ENCODE results near the gene VPS37D.
"Not testable (repeated sequence)": the region's sequence is repeated elsewhere in the genome, so short reads cannot be mapped to it uniquely, and the experiment has no call there.

VPS37D gene

DNA sequence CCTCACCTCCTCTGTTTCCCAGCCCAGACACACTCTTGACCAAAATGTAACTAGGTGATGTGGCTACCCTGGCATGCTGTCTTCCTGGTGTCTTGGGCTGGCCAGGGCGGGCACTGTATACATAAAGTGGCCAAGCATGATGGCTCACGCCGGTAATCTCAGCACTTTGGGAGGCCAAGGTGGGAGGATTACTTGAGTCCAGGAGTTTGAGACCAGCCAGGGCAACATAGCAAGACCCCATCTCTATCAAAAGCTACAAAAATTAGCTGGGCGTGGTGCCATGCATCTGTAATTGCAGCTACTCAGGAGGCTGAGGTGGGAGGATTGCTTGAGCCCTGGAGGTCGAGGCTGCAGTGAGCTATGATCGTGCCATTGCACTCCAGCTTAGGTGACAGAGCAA, 45.7 kb downstream of the VPS37D start:
- WGBS (ENCODE audit: insufficient coverage) = 92% methylated on average over 5 of the region's 6 CpGs
- POLR2A ChIA-PET = interaction anchor here (1.1 kb wide), 1 partner anchor 8 kb away, joined by 3 read pairs; no protein-coding TSS in a partner anchor
- H3K36me3 ChIP-seq (ENCODE audit: control insufficient read depth in 4 of 4, insufficient read depth in 4 of 4, low read length in 3 of 4) = not testable (repeated sequence)

DNA sequence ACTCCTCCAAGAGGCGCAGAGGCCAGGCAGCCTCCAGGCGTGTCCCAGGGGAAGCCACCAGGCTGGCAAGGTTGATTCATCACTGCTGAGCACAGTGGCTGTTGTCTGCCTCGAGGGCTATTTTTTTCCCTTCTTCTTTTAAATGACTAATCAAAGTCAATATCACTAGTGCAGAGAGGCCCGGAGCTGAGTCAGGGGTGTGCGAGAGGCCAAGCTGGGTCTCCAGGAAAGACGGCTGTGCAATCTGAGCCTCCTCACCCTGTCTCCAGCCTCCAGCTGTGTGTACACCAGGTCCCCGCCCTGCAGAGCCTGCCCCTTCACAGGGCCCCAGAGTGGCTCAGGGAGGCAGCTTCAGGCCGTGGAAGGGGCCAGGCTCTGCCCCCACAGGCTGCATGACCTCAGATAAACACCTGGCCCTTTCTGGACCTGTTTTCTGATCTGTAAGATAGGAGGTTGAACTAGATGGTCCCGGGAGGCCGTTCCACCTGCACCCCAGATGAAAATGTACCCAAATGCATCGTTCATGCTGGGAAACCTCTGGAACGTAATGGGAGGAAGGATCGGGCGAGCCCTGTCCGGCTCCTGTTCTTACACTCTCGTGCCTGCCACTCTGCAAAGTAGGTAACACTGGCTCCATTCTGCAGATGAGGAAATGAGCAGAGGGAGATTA, 48.2 kb downstream of the VPS37D start:
- 29% methylated on average over 16 of the region's 16 CpGs for WGBS (ENCODE audit: insufficient coverage)
- Histone ChIP-seq H3K9me3 (ENCODE audit: control extremely low read depth in 1 of 5, control insufficient read depth in 4 of 5, insufficient read depth in 2 of 5, low read depth in 1 of 5, low read length in 4 of 5) (no peaks in the 10 kb centered on the region), H3K27ac (ENCODE audit: insufficient read depth in 1 of 2, low read depth in 1 of 2, low read length in 2 of 2, poor library complexity in 1 of 2, severe bottlenecking in 2 of 2) (no peak overlapping the region), H3K27me3 (replicated peaks in 2 of 5; ENCODE audit: control insufficient read depth in 4 of 5, insufficient read depth in 5 of 5, low read length in 4 of 5) (peaks cover 0 to 89% (median 39%) of the 10 kb centered on the region in 5 experiments), H3K36me3 (ENCODE audit: control insufficient read depth in 4 of 4, insufficient read depth in 4 of 4, low read length in 3 of 4) (no peaks in the 10 kb centered on the region), H3K4me3 (ENCODE audit: control insufficient read depth in 1 of 7, extremely low read depth in 1 of 7, insufficient read depth in 4 of 7, low read depth in 2 of 7, low read length in 6 of 7) (no peak overlapping the region), H3K4me1 (ENCODE audit: control extremely low read depth in 1 of 4, control insufficient read depth in 4 of 4, insufficient read depth in 4 of 4, low read length in 3 of 4) (peaks cover 0 to 46% (median 42%) of the 10 kb centered on the region in 4 experiments)
- DNase-seq = peak; percentile 69 to 91 (median 85)
- ChIA-PET CTCF (interaction anchor here (0.7 to 3.0 kb wide), 10 partner anchors 9 to 147 kb away, joined by 3 to 12 read pairs (median 4); no protein-coding TSS in a partner anchor), POLR2A (no interaction called here)

More for the DNA sequence above, 45.7 kb downstream of the VPS37D start:
- peaks cover 0 to 30% (median 28%) of the 10 kb centered on the region in 4 experiments for H3K4me1 ChIP-seq (ENCODE audit: control extremely low read depth in 1 of 4, control insufficient read depth in 4 of 4, insufficient read depth in 4 of 4, low read length in 3 of 4)
- H3K27ac ChIP-seq (ENCODE audit: insufficient read depth in 1 of 2, low read depth in 1 of 2, low read length in 2 of 2, poor library complexity in 1 of 2, severe bottlenecking in 2 of 2); H3K9me3 ChIP-seq (ENCODE audit: control extremely low read depth in 1 of 5, control insufficient read depth in 4 of 5, insufficient read depth in 2 of 5, low read depth in 1 of 5, low read length in 4 of 5); H3K4me3 ChIP-seq (ENCODE audit: control insufficient read depth in 1 of 7, extremely low read depth in 1 of 7, insufficient read depth in 4 of 7, low read depth in 2 of 7, low read length in 6 of 7); DNase-seq: not testable (repeated sequence)
- CTCF ChIA-PET = interaction anchor here (0.6 to 3.2 kb wide), 5 partner anchors 9 to 60 kb away, joined by 3 to 12 read pairs (median 6); no protein-coding TSS in a partner anchor
- peaks cover 0 to 89% (median 34%) of the 10 kb centered on the region in 5 experiments for H3K27me3 ChIP-seq (replicated peaks in 2 of 5; ENCODE audit: control insufficient read depth in 4 of 5, insufficient read depth in 5 of 5, low read length in 4 of 5)

DNA sequence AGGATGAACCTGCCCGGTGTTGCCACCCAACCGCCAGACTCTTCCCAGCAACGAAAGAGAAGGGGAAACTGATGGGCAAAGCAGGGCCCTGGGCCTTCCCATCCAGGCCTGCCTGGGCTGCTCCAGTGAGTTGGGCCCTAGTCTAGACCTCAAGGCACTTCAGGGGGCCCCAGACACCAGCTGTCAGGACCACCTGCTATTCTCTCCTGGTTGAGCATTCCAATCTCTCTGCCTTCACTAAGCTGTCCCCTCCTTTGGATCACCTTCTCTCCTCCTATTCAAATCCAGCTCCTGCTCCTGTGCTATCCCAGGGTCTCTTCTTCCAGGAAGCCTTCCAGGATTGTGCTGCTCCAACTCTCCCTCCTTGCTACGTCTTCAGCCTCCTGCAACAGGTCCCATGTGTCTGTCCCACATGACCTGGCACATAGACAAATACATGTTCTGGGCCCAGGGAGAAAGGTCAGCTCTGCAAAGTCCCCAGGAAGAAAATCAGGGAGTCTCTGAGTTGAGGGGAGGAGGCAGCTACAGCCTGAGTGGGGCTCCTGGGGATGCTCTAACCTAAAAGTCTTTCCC, 48.8 kb downstream of the VPS37D start:
- Histone ChIP-seq H3K27me3 (replicated peaks in 2 of 5; ENCODE audit: control insufficient read depth in 4 of 5, insufficient read depth in 5 of 5, low read length in 4 of 5) (peaks cover 0 to 89% (median 42%) of the 10 kb centered on the region in 5 experiments), H3K9me3 (ENCODE audit: control extremely low read depth in 1 of 5, control insufficient read depth in 4 of 5, insufficient read depth in 2 of 5, low read depth in 1 of 5, low read length in 4 of 5) (no peaks in the 10 kb centered on the region), H3K4me3 (ENCODE audit: control insufficient read depth in 1 of 7, extremely low read depth in 1 of 7, insufficient read depth in 4 of 7, low read depth in 2 of 7, low read length in 6 of 7) (no peak overlapping the region), H3K27ac (ENCODE audit: insufficient read depth in 1 of 2, low read depth in 1 of 2, low read length in 2 of 2, poor library complexity in 1 of 2, severe bottlenecking in 2 of 2) (no peak overlapping the region), H3K4me1 (ENCODE audit: control extremely low read depth in 1 of 4, control insufficient read depth in 4 of 4, insufficient read depth in 4 of 4, low read length in 3 of 4) (peaks cover 0 to 46% (median 42%) of the 10 kb centered on the region in 4 experiments), H3K36me3 (ENCODE audit: control insufficient read depth in 4 of 4, insufficient read depth in 4 of 4, low read length in 3 of 4) (no peaks in the 10 kb centered on the region)
- WGBS (ENCODE audit: insufficient coverage) = 0% methylated on average over 1 of the region's 4 CpGs
- no peak for DNase-seq
- ChIA-PET POLR2A (no interaction called here), CTCF (interaction anchor here (0.5 to 3.0 kb wide), 10 partner anchors 10 to 117 kb away, joined by 3 to 12 read pairs (median 4); no protein-coding TSS in a partner anchor)

GRCh38 chr7:73717025-73717807, 49.6 kb downstream of the VPS37D start:
- H3K4me3 ChIP-seq (ENCODE audit: control insufficient read depth in 1 of 7, extremely low read depth in 1 of 7, insufficient read depth in 4 of 7, low read depth in 2 of 7, low read length in 6 of 7) = peak overlapping the region in 1 of 7 experiments; percentile 19
- CTCF ChIA-PET = interaction anchor here (0.5 to 3.0 kb wide), 9 partner anchors 11 to 118 kb away, joined by 3 to 9 read pairs (median 3); no protein-coding TSS in a partner anchor
- 56% methylated on average over 3 of the region's 13 CpGs for WGBS (ENCODE audit: insufficient coverage)
- H3K4me1 ChIP-seq (ENCODE audit: control extremely low read depth in 1 of 4, control insufficient read depth in 4 of 4, insufficient read depth in 4 of 4, low read length in 3 of 4) = peaks cover 0 to 46% (median 42%) of the 10 kb centered on the region in 4 experiments
- no peak overlapping the region for H3K27ac ChIP-seq (ENCODE audit: insufficient read depth in 1 of 2, low read depth in 1 of 2, low read length in 2 of 2, poor library complexity in 1 of 2, severe bottlenecking in 2 of 2)
- peaks cover 0 to 89% (median 46%) of the 10 kb centered on the region in 5 experiments for H3K27me3 ChIP-seq (replicated peaks in 2 of 5; ENCODE audit: control insufficient read depth in 4 of 5, insufficient read depth in 5 of 5, low read length in 4 of 5)
- DNase-seq = no peak
- POLR2A ChIA-PET = interaction anchor here (1.0 kb wide), 1 partner anchor 10 kb away, joined by 3 read pairs; no protein-coding TSS in a partner anchor
- no peaks in the 10 kb centered on the region for H3K9me3 ChIP-seq (ENCODE audit: control extremely low read depth in 1 of 5, control insufficient read depth in 4 of 5, insufficient read depth in 2 of 5, low read depth in 1 of 5, low read length in 4 of 5)
- H3K36me3 ChIP-seq (ENCODE audit: control insufficient read depth in 4 of 4, insufficient read depth in 4 of 4, low read length in 3 of 4) = no peaks in the 10 kb centered on the region

DNA sequence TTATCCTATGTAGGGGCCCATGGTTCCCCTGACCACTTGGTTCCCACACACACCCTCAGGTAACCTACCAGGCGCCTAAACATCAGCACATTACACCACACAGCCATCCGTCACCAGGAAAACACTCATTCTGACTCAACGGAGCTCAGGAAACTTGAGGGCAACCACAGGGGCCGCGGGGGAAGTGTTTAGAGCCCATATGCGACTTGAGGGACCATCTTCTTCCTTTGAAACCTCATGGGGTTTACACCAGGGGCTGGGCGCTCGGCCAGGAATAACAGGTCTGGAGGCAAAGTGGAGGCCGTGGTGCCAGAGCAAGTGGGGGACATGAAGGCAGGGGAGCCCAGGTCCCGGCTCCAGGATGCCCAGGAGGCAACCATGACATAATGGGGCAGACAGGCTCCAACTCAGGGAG, 50.4 kb downstream of the VPS37D start:
- ChIA-PET POLR2A (interaction anchor here (0.6 to 1.0 kb wide), 2 partner anchors 11 to 38 kb away, joined by 3 read pairs; no protein-coding TSS in a partner anchor), CTCF (interaction anchor here (1.0 to 3.0 kb wide), 4 partner anchors 11 to 111 kb away, joined by 3 to 9 read pairs (median 4); no protein-coding TSS in a partner anchor)
- peak overlapping the region in 2 of 7 experiments; percentile 19 to 20 for H3K4me3 ChIP-seq (ENCODE audit: control insufficient read depth in 1 of 7, extremely low read depth in 1 of 7, insufficient read depth in 4 of 7, low read depth in 2 of 7, low read length in 6 of 7)
- H3K4me1 ChIP-seq (ENCODE audit: control extremely low read depth in 1 of 4, control insufficient read depth in 4 of 4, insufficient read depth in 4 of 4, low read length in 3 of 4) = peaks cover 0 to 46% (median 42%) of the 10 kb centered on the region in 4 experiments
- WGBS (ENCODE audit: insufficient coverage) = 0% methylated on average over 7 of the region's 10 CpGs
- H3K27me3 ChIP-seq (replicated peaks in 2 of 5; ENCODE audit: control insufficient read depth in 4 of 5, insufficient read depth in 5 of 5, low read length in 4 of 5) = peaks cover 0 to 88% (median 43%) of the 10 kb centered on the region in 5 experiments
- H3K36me3 ChIP-seq (ENCODE audit: control insufficient read depth in 4 of 4, insufficient read depth in 4 of 4, low read length in 3 of 4) = no peaks in the 10 kb centered on the region
- no peak overlapping the region for H3K27ac ChIP-seq (ENCODE audit: insufficient read depth in 1 of 2, low read depth in 1 of 2, low read length in 2 of 2, poor library complexity in 1 of 2, severe bottlenecking in 2 of 2)
- peak; percentile 93 to 97 (median 96) for DNase-seq
- no peaks in the 10 kb centered on the region for H3K9me3 ChIP-seq (ENCODE audit: control extremely low read depth in 1 of 5, control insufficient read depth in 4 of 5, insufficient read depth in 2 of 5, low read depth in 1 of 5, low read length in 4 of 5)

GRCh38 chr7:73718438-73718881, 50.8 kb downstream of the VPS37D start:
- no peak for DNase-seq
- Histone ChIP-seq H3K4me1 (ENCODE audit: control extremely low read depth in 1 of 4, control insufficient read depth in 4 of 4, insufficient read depth in 4 of 4, low read length in 3 of 4) (peaks cover 0 to 46% (median 42%) of the 10 kb centered on the region in 4 experiments), H3K36me3 (ENCODE audit: control insufficient read depth in 4 of 4, insufficient read depth in 4 of 4, low read length in 3 of 4) (no peaks in the 10 kb centered on the region), H3K27me3 (replicated peaks in 2 of 5; ENCODE audit: control insufficient read depth in 4 of 5, insufficient read depth in 5 of 5, low read length in 4 of 5) (peaks cover 0 to 86% (median 43%) of the 10 kb centered on the region in 5 experiments), H3K27ac (ENCODE audit: insufficient read depth in 1 of 2, low read depth in 1 of 2, low read length in 2 of 2, poor library complexity in 1 of 2, severe bottlenecking in 2 of 2) (no peak overlapping the region), H3K9me3 (ENCODE audit: control extremely low read depth in 1 of 5, control insufficient read depth in 4 of 5, insufficient read depth in 2 of 5, low read depth in 1 of 5, low read length in 4 of 5) (no peaks in the 10 kb centered on the region), H3K4me3 (ENCODE audit: control insufficient read depth in 1 of 7, extremely low read depth in 1 of 7, insufficient read depth in 4 of 7, low read depth in 2 of 7, low read length in 6 of 7) (peak overlapping the region in 1 of 7 experiments; percentile 20)
- POLR2A ChIA-PET = interaction anchor here (0.6 to 1.0 kb wide), 2 partner anchors 12 to 39 kb away, joined by 3 read pairs; no protein-coding TSS in a partner anchor
- CTCF ChIA-PET = interaction anchor here (1.0 to 3.0 kb wide), 3 partner anchors 12 to 112 kb away, joined by 3 to 9 read pairs (median 5); no protein-coding TSS in a partner anchor
- WGBS (ENCODE audit: insufficient coverage) = 14% methylated on average over 3 of the region's 9 CpGs

Measured in common myeloid progenitor, CD34-positive (primary cell).